NCI-H2196 treated with DMSO at 0.1 percent for 48 hours (cell line): ENCODE data around the gene FAM83C.

Experiments
- DNase-seq: peaks from one replicate; lab custom pipeline; 2025; ENCODE audit not compliant: unreplicated experiment; lab: John Stamatoyannopoulos, UW

The FAM83C gene

DNA sequence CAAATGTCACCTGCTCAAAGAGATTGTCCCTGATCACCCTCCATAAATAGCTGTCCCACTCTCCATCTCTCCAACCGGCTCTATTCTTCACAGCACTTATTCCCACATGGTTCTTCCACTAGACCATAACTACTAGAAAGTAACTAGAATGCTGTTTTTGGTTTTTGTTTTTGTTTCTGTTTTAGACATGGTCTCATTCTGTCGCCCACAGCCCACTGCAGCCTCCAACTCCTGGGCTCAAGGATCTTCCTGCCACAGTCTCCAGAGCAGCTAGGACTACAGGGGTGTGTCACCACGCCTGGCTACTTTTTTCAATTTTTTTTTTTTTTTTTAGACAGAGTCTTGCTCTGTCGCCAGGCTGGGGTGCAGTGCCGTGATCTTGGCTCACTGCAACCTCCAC lies 53.5 kb downstream of the FAM83C start:
- DNase-seq: no peak

DNA sequence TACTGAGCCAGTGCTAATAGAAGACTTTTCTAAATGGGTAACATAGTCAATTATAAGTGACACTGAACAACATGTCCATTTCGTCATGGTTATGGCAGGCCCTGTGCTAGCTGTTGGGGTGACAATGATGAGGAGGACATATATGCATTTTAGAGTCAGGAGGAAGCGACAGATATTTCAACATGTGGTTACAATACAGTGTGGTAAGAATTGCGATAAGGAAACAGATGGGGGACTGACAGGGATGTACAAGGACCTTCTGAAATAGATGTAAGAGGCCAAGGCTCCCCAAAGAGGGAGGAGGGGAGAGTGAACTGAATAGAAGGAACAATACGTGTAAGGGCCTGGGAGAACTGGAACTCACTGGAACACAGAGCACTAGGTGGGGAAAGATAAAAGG lies 54.1 kb downstream of the FAM83C start:
- no peak for DNase-seq

DNA sequence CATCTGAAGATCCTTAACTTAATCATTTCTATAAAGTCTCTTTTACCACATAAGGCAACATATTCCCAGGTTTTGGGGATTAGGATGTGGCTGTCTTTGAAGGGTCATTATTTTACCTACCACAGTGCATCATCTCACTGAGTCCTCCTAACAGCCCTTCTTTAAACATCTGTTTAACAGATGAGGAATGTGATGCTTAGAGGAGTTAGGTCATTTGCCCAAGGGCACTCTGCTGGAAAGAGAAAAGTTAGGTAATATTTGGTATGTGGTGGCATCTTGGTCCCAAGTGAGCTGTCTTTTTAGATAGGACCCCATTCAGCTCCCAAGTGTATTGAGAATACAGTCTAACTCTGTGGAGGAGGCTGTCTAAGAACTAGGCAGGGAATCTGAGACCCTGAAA lies 54.7 kb downstream of the FAM83C start:
- no peak for DNase-seq

DNA sequence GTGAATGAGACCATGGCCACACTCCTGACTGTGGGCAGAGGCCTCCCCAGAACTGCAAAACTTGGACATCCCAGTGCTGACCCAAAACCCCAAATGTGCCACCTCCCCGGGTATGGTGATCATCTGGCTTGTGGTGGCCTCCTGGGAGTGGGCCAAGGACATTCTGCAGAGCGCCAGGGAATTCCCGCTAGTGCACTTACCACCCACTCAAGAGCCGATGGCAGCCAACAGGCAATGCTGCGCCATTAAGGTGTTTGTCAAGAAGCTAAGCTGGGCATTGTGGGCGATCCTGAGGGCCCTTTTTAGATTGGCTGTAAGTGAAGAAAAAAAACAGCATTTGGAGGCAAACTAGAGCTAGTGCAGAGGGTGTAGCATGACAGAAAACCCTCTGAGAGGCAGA lies 56.3 kb downstream of the FAM83C start:
- no peak for DNase-seq
